M059J (cell line): ENCODE data around the gene IL21. TPM values are rescaled to one million over a fixed set of nuclear protein-coding genes. Genes with fewer than 3 reads are reported as not detected.
A peak's percentile ranks its signal among the peaks of the same experiment; 100 is the strongest.
"Not testable (repeated sequence)": the region's sequence is repeated elsewhere in the genome, so short reads cannot be mapped to it uniquely, and the experiment has no call there.

Source experiments
- DNase-seq: peaks from one replicate; pipeline ENCODE4 v3.0.0-alpha.2; 2012; ENCODE audit warnings: low read depth
- total RNA-seq: library from RNA; depleted of rRNA; stranded (reverse); fragments of >200 nt; shearing (Covaris generic); gene quantifications from 2 replicates; pipeline ENCODE4 v1.2.3, GENCODE V29; 2014; rRNA removed

IL21 gene
- not detected in 2 replicates for total RNA-seq

GRCh38 chr4:122621016-122621507 is at the start of gene IL21:
IL21 (minus strand) TSS chr4:122621066; CDS start chr4:122621011, 55 bp downstream.
- DNase-seq: no peak

- no peak for DNase-seq
Measured at GRCh38 chr4:122669911-122670738, 49.3 kb upstream of the IL21 start.

GRCh38 chr4:122668241-122668640 is 47.4 kb upstream of the IL21 start:
- peak; percentile 62 for DNase-seq

- DNase-seq: peak; percentile 93
Measured at GRCh38 chr4:122666527-122667245, 45.8 kb upstream of the IL21 start.

- peak; percentile 29 for DNase-seq
Measured at GRCh38 chr4:122665161-122665929, 44.5 kb upstream of the IL21 start.

- DNase-seq: no peak
Measured at GRCh38 chr4:122663814-122664610, 43.1 kb upstream of the IL21 start.

GRCh38 chr4:122663291-122663690 is 42.4 kb upstream of the IL21 start:
- DNase-seq: no peak

GRCh38 chr4:122662701-122663100 is 41.8 kb upstream of the IL21 start:
- no peak for DNase-seq

- DNase-seq: no peak
Measured at GRCh38 chr4:122661176-122662160, 40.6 kb upstream of the IL21 start.

- no peak for DNase-seq
Measured at GRCh38 chr4:122658818-122659295, 38.0 kb upstream of the IL21 start.

- DNase-seq: no peak
Measured at GRCh38 chr4:122658377-122658776, 37.5 kb upstream of the IL21 start.

- no peak for DNase-seq
Measured at GRCh38 chr4:122657553-122657952, 36.7 kb upstream of the IL21 start.

GRCh38 chr4:122656583-122656982 is 35.7 kb upstream of the IL21 start:
- not testable (repeated sequence) for DNase-seq

GRCh38 chr4:122652379-122652778 is 31.5 kb upstream of the IL21 start:
- peak; percentile 43 for DNase-seq

GRCh38 chr4:122650148-122650547 is 29.3 kb upstream of the IL21 start:
- no peak for DNase-seq

- no peak for DNase-seq
Measured at GRCh38 chr4:122647656-122648055, 26.8 kb upstream of the IL21 start.

GRCh38 chr4:122643257-122643656 is 22.4 kb upstream of the IL21 start:
- no peak for DNase-seq

GRCh38 chr4:122639181-122639580 is 18.3 kb upstream of the IL21 start:
- no peak for DNase-seq

- DNase-seq: no peak
Measured at GRCh38 chr4:122636697-122637096, 15.8 kb upstream of the IL21 start.

- DNase-seq: no peak
Measured at GRCh38 chr4:122635205-122635604, 14.3 kb upstream of the IL21 start.
